ENCODE results near the gene EHBP1L1. TPM values are rescaled to one million over a fixed set of nuclear protein-coding genes. Genes with fewer than 3 reads are reported as not detected.
A peak's percentile ranks its signal among the peaks of the same experiment; 100 is the strongest.
"Not testable (repeated sequence)": the region's sequence is repeated elsewhere in the genome, so short reads cannot be mapped to it uniquely, and the experiment has no call there.

Gene EHBP1L1
- total RNA-seq, 1 donor: 58.6 TPM

GRCh38 chr11:65636108-65637031, 60.5 kb downstream of the EHBP1L1 start:
- no peak overlapping the region for H2AFZ ChIP-seq (ENCODE audit: low read length)
- no peak overlapping the region for H3K27ac ChIP-seq (ENCODE audit: low read depth, low read length)
- H3K9me3 ChIP-seq (ENCODE audit: low read depth, low read length): no peaks in the 10 kb centered on the region
- no peak for TF ChIP-seq CTCF (IDR thresholded peaks at IDR 0.05; ENCODE audit: extremely low read depth, low read depth, low read length)
- peaks cover 18% of the 10 kb centered on the region for H4K20me1 ChIP-seq (ENCODE audit: insufficient read depth, low read length)
- peaks cover 12% of the 10 kb centered on the region for H3K4me1 ChIP-seq (ENCODE audit: insufficient read depth, low read length)
- H3K79me2 ChIP-seq (ENCODE audit: insufficient read depth, low read length): peaks cover 9% of the 10 kb centered on the region
- H3K4me3 ChIP-seq (ENCODE audit: insufficient read depth, low read length): no peak overlapping the region
- peaks cover 46% of the 10 kb centered on the region for H3K36me3 ChIP-seq (ENCODE audit: insufficient read depth, low read length)
- H3K4me2 ChIP-seq (ENCODE audit: insufficient read depth, low read length): no peak overlapping the region
- H3K27me3 ChIP-seq (ENCODE audit: insufficient read depth, low read length): no peaks in the 10 kb centered on the region
- no peak for DNase-seq (ENCODE audit: insufficient read length, low spot score, missing footprints)

- no peak overlapping the region for H3K4me3 ChIP-seq (ENCODE audit: insufficient read depth, low read length)
- peaks cover 18% of the 10 kb centered on the region for H4K20me1 ChIP-seq (ENCODE audit: insufficient read depth, low read length)
- peaks cover 40% of the 10 kb centered on the region for H3K36me3 ChIP-seq (ENCODE audit: insufficient read depth, low read length)
- DNase-seq (ENCODE audit: insufficient read length, low spot score, missing footprints): no peak
- no peak for TF ChIP-seq CTCF (IDR thresholded peaks at IDR 0.05; ENCODE audit: extremely low read depth, low read depth, low read length)
- H2AFZ ChIP-seq (ENCODE audit: low read length): no peak overlapping the region
- H3K4me2 ChIP-seq (ENCODE audit: insufficient read depth, low read length): peak overlapping the region; percentile 55
- H3K4me1 ChIP-seq (ENCODE audit: insufficient read depth, low read length): peaks cover 12% of the 10 kb centered on the region
- H3K79me2 ChIP-seq (ENCODE audit: insufficient read depth, low read length): peaks cover 9% of the 10 kb centered on the region
- H3K27ac ChIP-seq (ENCODE audit: low read depth, low read length): peak overlapping the region; percentile 23
- H3K9me3 ChIP-seq (ENCODE audit: low read depth, low read length): no peaks in the 10 kb centered on the region
- H3K27me3 ChIP-seq (ENCODE audit: insufficient read depth, low read length): no peaks in the 10 kb centered on the region
Observed at GRCh38 chr11:65637032-65637557, 61.2 kb downstream of the EHBP1L1 start.

- H3K9me3 ChIP-seq (ENCODE audit: low read depth, low read length): no peaks in the 10 kb centered on the region
- TF ChIP-seq CTCF (IDR thresholded peaks at IDR 0.05; ENCODE audit: extremely low read depth, low read depth, low read length): peak; percentile 43
- peak; percentile 99 for DNase-seq (ENCODE audit: insufficient read length, low spot score, missing footprints)
- H3K4me1 ChIP-seq (ENCODE audit: insufficient read depth, low read length): peaks cover 13% of the 10 kb centered on the region
- H3K4me2 ChIP-seq (ENCODE audit: insufficient read depth, low read length): peak within 1 kb of the TSS; percentile 96
- peaks cover 18% of the 10 kb centered on the region for H4K20me1 ChIP-seq (ENCODE audit: insufficient read depth, low read length)
- peak within 1 kb of the TSS; percentile 24 for H3K27ac ChIP-seq (ENCODE audit: low read depth, low read length)
- no peaks in the 10 kb centered on the region for H3K27me3 ChIP-seq (ENCODE audit: insufficient read depth, low read length)
- H3K36me3 ChIP-seq (ENCODE audit: insufficient read depth, low read length): peaks cover 40% of the 10 kb centered on the region
- H2AFZ ChIP-seq (ENCODE audit: low read length): peak within 1 kb of the TSS; percentile 27
- peak within 1 kb of the TSS; percentile 81 for H3K4me3 ChIP-seq (ENCODE audit: insufficient read depth, low read length)
- H3K79me2 ChIP-seq (ENCODE audit: insufficient read depth, low read length): peaks cover 9% of the 10 kb centered on the region
Observed at GRCh38 chr11:65637794-65638419, 62.1 kb downstream of the EHBP1L1 start, which contains the start of gene SIPA1. TSS of gene SIPA1 (plus strand) at chr11:65638101. CDS start at chr11:65640922, 2,821 bp downstream.

- not testable (repeated sequence) for H2AFZ ChIP-seq (ENCODE audit: low read length); H3K4me3 ChIP-seq (ENCODE audit: insufficient read depth, low read length); H3K79me2 ChIP-seq (ENCODE audit: insufficient read depth, low read length); H3K4me2 ChIP-seq (ENCODE audit: insufficient read depth, low read length); H3K27ac ChIP-seq (ENCODE audit: low read depth, low read length); DNase-seq (ENCODE audit: insufficient read length, low spot score, missing footprints); H3K9me3 ChIP-seq (ENCODE audit: low read depth, low read length); H3K27me3 ChIP-seq (ENCODE audit: insufficient read depth, low read length)
- H4K20me1 ChIP-seq (ENCODE audit: insufficient read depth, low read length): peaks cover 16% of the 10 kb centered on the region
- peaks cover 15% of the 10 kb centered on the region for H3K4me1 ChIP-seq (ENCODE audit: insufficient read depth, low read length)
- H3K36me3 ChIP-seq (ENCODE audit: insufficient read depth, low read length): peaks cover 33% of the 10 kb centered on the region
Observed at GRCh38 chr11:65639228-65639597, 63.4 kb downstream of the EHBP1L1 start.

All from osteoblast (primary cell).